Epithelial cell of esophagus (primary cell): Measurements from ENCODE around the gene CDH4.

Experiments used
- DNase-seq: peaks from one replicate; pipeline ENCODE4 v3.0.0; 2010; ENCODE audit warnings: low read depth
- H3K4me3 ChIP-seq: 2 replicates; pipeline ENCODE4 v1.5.1; 2011; ENCODE audit warnings: mild to moderate bottlenecking, low read length, control low read depth
- CTCF ChIP-seq: IDR thresholded peaks from 2 replicates; pipeline ENCODE4 v1.5.1; 2011; ENCODE audit warnings: low read depth, mild to moderate bottlenecking, low read length, control low read depth, inconsistent platforms; ENCODE audit not compliant: insufficient read depth; ENCODE audit errors: missing control alignments

The CDH4 gene

GRCh38 chr20:61528591-61528990 is 276.5 kb downstream of the CDH4 start:
- H3K4me3 ChIP-seq: no peak overlapping the region
- TF ChIP-seq CTCF: no peak
- no peak for DNase-seq

GRCh38 chr20:61529354-61529753 is 277.3 kb downstream of the CDH4 start:
- no peak for TF ChIP-seq CTCF
- no peak overlapping the region for H3K4me3 ChIP-seq
- peak; percentile 65 for DNase-seq

GRCh38 chr20:61531553-61532345 is 279.7 kb downstream of the CDH4 start:
- TF ChIP-seq CTCF: no peak
- peak; percentile 42 for DNase-seq
- no peak overlapping the region for H3K4me3 ChIP-seq

GRCh38 chr20:61532736-61533135 is 280.7 kb downstream of the CDH4 start:
- TF ChIP-seq CTCF: no peak
- no peak for DNase-seq

GRCh38 chr20:61533231-61533631 is 281.2 kb downstream of the CDH4 start:
- DNase-seq: no peak
- no peak for TF ChIP-seq CTCF
- H3K4me3 ChIP-seq: no peak overlapping the region

More at GRCh38 chr20:61532736-61533135, 280.7 kb downstream of the CDH4 start:
- H3K4me3 ChIP-seq: no peak overlapping the region

GRCh38 chr20:61534346-61534745 is 282.3 kb downstream of the CDH4 start:
- DNase-seq: no peak
- H3K4me3 ChIP-seq: no peak overlapping the region
- TF ChIP-seq CTCF: no peak

- no peak for TF ChIP-seq CTCF
- no peak for DNase-seq
These were observed 283.0 kb downstream of the CDH4 start for GRCh38 chr20:61535091-61535490.

More at GRCh38 chr20:61535091-61535490, 283.0 kb downstream of the CDH4 start:
- no peak overlapping the region for H3K4me3 ChIP-seq
